Duodenal mucosa (tissue), 2 donors: ENCODE results near the gene SLC2A3.
A peak's percentile ranks its signal among the peaks of the same experiment; 100 is the strongest.
"Not testable (repeated sequence)": the region's sequence is repeated elsewhere in the genome, so short reads cannot be mapped to it uniquely, and the experiment has no call there.

Source experiments
- H3K27ac ChIP-seq: one replicate; pipeline ENCODE4 v1.7.0; 2013; ENCODE audit warnings: low read depth, low read length
- H3K27me3 ChIP-seq, 2 donors: one replicate each; pipeline ENCODE4 v1.7.0; 2013; ENCODE audit warnings: low read length in 2 of 2, control low read depth in 1 of 2; ENCODE audit not compliant: insufficient read depth in 2 of 2, control insufficient read depth in 1 of 2
- H3K36me3 ChIP-seq, 2 donors: one replicate each; pipeline ENCODE4 v1.7.0; 2013; ENCODE audit warnings: low read length in 2 of 2, control low read depth in 1 of 2; ENCODE audit not compliant: insufficient read depth in 2 of 2, control insufficient read depth in 1 of 2
- H3K4me1 ChIP-seq, 2 donors: one replicate each; pipeline ENCODE4 v1.7.0; 2013; ENCODE audit warnings: low read length in 2 of 2, control low read depth in 1 of 2; ENCODE audit not compliant: insufficient read depth in 2 of 2, control insufficient read depth in 1 of 2
- H3K4me3 ChIP-seq, 2 donors: one replicate each; pipeline ENCODE4 v1.7.0; 2013; ENCODE audit warnings: low read length in 2 of 2, low read depth in 1 of 2
- H3K9ac ChIP-seq, 2 donors: one replicate each; pipeline ENCODE4 v1.7.0; 2013; ENCODE audit warnings: low read length in 2 of 2, low read depth in 1 of 2
- H3K9me3 ChIP-seq, 2 donors: one replicate each; pipeline ENCODE4 v1.7.0; 2013; ENCODE audit warnings: low read length in 2 of 2, control low read depth in 1 of 2; ENCODE audit not compliant: control insufficient read depth in 1 of 2

SLC2A3 gene

DNA sequence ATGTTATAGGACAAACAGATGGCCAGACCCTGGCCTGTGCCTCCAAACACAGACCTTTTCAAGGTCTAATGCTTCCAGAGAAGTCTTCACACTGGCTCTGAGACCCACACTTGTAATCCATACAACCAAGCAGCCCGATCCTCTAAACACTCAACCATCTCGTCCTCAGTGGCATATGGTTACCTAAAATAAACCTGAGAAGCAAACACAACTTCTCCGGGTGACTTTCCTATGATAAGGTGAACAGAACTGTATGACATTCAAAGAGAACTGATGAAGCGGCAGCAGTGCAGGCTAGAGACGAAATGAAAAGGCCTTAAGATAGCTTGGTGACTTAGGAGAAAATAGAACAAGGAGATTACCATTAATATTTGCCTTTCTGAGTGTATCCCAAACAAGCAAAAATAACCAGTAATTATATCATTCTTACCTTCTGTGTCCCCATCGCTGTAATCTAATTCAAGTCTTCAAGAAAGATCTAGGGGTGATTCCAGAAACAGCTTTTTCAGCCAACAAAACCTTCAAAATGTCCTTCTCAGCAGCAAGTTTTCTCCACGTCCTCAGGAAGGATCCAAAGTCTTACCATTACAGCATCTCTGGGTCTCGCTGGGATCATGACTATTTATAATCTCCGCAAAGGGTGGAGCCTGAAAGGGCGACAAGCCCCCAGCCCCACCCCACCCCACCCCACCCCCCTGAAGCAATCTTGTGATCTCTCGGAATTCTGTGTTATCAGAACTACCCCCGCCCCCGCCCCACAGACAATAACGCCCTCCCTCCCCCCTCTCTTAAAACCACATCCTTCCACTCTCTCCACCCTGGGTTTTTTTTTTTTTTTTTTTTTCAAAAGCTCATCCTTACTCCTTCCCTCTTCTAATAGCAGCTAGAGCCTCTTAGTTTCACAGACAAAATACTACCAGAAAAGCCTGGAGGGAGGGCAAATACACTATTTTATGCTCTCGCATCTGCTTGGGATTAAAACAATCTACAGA lies at the start of gene SLC2A3:
TSS of gene SLC2A3 (minus strand) at position 598 of the 992 bp plus-strand sequence. CDS start at position 445, 153 bp downstream.
- H3K9ac ChIP-seq, result peak within 1 kb of the TSS; percentile 69 to 92
- peaks cover 0 to 8% of the 10 kb centered on the region in 2 donors for H3K4me1 ChIP-seq
- H3K27me3 ChIP-seq, result no peaks in the 10 kb centered on the region
- peak within 1 kb of the TSS; percentile 70 for H3K27ac ChIP-seq
- peaks cover 0 to 4% of the 10 kb centered on the region in 2 donors for H3K36me3 ChIP-seq
- no peaks in the 10 kb centered on the region for H3K9me3 ChIP-seq
- peak within 1 kb of the TSS; percentile 76 to 78 for H3K4me3 ChIP-seq

DNA sequence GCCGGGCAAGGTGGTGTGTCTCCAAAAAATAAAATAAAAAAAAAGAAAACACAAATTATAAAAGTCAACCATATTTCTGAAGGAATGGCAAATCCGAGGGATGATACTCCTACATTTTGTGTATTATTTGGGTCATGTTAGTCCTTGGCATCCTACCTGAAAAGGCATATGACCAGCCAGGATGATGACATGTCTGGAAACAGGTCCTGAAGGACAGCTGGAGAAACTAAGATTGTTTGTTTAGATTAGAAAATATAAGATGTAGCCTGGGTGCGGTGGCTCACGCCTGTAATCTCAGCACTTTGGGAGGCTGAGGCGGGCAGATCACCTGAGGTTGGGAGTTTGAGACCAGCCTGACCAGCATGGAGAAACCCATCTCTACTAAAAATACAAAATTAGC lies 48.9 kb upstream of the SLC2A3 start:
- no peaks in the 10 kb centered on the region for H3K36me3 ChIP-seq
- no peaks in the 10 kb centered on the region for H3K9me3 ChIP-seq
- H3K4me1 ChIP-seq, result no peaks in the 10 kb centered on the region
- no peak overlapping the region for H3K9ac ChIP-seq
- no peak overlapping the region for H3K27ac ChIP-seq
- no peaks in the 10 kb centered on the region for H3K27me3 ChIP-seq
- no peak overlapping the region for H3K4me3 ChIP-seq

DNA sequence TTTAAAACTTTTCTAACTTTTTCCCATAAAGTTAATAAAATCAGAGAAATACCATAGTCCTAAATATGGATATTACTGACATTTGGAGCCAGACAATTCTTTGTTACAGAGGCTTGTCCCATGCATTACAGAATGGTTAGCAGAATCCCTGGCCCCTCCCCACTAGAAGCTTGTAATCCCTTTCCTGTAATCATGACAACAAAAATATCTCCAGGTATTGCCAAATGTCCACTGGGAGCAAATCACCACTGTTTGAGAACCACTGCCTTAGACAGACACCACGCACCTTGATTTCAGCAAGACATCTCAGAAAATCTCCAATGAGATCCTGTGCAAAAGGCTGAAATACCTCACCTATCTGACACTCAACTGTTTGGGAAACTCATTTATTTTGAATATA lies 47.5 kb upstream of the SLC2A3 start:
- H3K36me3 ChIP-seq, H3K9ac ChIP-seq, H3K27me3 ChIP-seq, H3K9me3 ChIP-seq, H3K4me3 ChIP-seq, H3K27ac ChIP-seq, H3K4me1 ChIP-seq: not testable (repeated sequence)

- H3K4me3 ChIP-seq, H3K9me3 ChIP-seq, H3K27me3 ChIP-seq, H3K27ac ChIP-seq, H3K36me3 ChIP-seq, H3K9ac ChIP-seq, H3K4me1 ChIP-seq: not testable (repeated sequence)
Measured at GRCh38 chr12:7983019-7983418, 47.0 kb upstream of the SLC2A3 start.

DNA sequence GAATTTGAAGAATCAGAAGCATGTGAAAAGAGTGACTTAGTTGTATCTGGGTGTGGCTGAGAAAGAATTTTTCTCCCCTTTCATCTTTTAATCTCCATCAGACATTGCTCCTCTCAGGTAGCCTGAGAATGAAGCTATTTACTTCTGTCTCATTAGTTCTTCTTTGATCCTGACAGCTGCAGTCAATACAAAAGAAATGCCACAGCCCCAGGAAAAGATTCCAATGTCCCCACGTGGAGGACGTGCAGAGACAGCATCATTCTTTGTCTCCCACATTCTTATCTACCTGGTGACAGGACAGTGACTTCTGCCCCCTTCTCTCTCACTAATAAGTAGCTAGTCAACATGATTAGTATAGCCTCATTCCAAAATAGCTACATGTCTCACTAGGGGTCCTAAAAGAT lies 46.3 kb upstream of the SLC2A3 start:
- not testable (repeated sequence) for H3K9ac ChIP-seq, H3K27me3 ChIP-seq, H3K36me3 ChIP-seq, H3K4me1 ChIP-seq, H3K4me3 ChIP-seq, H3K9me3 ChIP-seq, H3K27ac ChIP-seq

DNA sequence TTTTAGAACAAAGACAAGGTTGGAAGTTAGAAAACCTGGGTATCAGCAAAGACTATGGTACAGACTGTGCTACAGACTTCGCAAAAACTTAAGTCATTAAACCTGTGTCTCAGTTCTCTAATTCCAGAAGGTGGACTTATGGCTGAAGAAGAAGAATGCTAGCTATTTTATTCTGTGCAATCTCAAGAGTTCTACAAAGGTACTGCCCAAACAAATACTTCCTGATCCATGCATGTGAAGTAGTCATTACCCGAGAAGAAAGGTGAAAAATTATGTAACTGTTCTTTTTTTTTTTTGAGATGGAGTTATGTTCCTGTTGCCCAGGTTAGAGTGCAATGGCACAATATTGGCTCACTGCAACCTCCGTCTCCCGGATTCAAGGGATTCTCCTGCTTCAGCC lies 45.5 kb upstream of the SLC2A3 start:
- H3K36me3 ChIP-seq, result no peaks in the 10 kb centered on the region
- no peaks in the 10 kb centered on the region for H3K27me3 ChIP-seq
- H3K4me1 ChIP-seq, result no peaks in the 10 kb centered on the region
- H3K4me3 ChIP-seq, result no peak overlapping the region
- H3K9me3 ChIP-seq, result no peaks in the 10 kb centered on the region
- H3K27ac ChIP-seq, result no peak overlapping the region
- H3K9ac ChIP-seq, result no peak overlapping the region

DNA sequence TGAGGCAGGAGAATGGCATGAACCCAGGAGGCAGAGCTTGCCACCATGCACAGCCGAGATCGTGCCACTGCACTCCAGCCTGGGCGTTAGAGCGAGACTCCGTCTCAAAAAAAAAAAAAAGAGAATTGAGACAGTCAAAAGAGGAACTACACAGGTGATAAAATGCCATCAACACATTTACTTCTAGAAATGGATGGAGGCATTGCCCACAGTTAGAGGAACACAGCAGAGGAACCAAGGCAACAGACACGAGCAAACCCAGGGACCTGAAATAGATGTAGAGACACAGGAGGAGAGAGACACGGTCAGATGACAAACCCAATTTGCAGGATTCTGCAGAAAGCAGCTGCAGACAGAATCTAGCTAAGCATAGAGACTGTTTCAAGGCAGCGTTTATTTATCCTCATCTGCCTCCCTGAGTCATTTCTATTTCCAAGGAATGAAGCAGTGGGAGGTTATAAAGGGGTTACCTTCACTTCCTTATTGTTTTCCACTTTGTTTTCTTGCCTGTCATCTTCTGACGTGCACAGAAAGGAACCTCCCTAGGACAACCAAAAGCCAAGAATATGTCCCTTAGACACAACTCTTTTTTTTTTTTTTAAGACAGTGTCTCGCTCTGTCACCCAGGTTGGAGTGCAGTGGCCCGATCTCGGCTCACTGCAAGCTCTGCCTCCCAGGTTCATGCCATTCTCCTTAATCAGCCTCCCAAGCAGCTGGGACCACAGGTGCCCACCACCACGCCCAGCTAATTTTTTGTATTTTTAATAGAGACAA lies 41.6 kb upstream of the SLC2A3 start:
- H3K27ac ChIP-seq, H3K9me3 ChIP-seq, H3K27me3 ChIP-seq, H3K4me1 ChIP-seq, H3K9ac ChIP-seq, H3K36me3 ChIP-seq, H3K4me3 ChIP-seq: not testable (repeated sequence)

GRCh38 chr12:7973457-7973825 lies 37.5 kb upstream of the SLC2A3 start:
- Histone ChIP-seq H3K9ac (no peak overlapping the region), H3K27me3 (peaks cover 8 to 13% of the 10 kb centered on the region in 2 donors), H3K36me3 (no peaks in the 10 kb centered on the region), H3K9me3 (no peaks in the 10 kb centered on the region), H3K27ac (no peak overlapping the region), H3K4me3 (no peak overlapping the region), H3K4me1 (peaks cover 5 to 7% of the 10 kb centered on the region in 2 donors)

DNA sequence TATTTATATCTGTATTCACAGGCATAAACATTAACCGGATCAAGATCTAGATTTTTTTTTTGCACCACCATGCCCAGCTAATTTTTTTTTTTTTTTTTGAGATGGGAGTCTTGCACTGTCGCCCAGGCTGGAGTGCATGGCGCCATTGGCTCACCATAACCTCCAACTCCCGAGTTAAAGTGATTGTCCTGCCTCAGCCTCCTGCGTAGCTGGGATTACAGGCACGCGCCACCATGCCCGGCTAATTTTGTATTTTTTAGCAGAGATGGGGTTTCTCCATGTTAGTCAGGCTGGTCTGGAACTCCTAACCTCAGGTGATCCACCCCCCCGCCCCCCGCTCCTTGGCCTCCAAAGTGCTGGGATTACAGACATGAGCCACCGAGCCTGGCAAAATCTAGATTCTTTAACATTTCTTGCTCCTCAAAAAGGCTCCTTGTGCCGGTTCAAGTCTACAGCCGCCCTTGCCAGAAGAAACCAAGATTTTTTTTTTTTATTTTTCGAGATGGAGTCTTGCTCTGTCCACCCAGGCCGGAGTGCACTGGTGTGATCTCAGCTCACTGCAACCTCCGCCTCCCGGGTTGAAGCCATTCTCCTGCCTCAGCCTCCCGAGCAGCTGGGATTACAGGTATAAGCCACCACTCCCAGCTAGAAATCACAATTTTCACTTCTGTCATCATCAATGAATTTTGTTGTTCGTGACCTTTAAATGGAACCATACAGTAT lies 36.9 kb upstream of the SLC2A3 start:
- no peaks in the 10 kb centered on the region for H3K36me3 ChIP-seq
- no peak overlapping the region for H3K4me3 ChIP-seq
- peaks cover 8 to 13% of the 10 kb centered on the region in 2 donors for H3K27me3 ChIP-seq
- H3K4me1 ChIP-seq, result peaks cover 5 to 7% of the 10 kb centered on the region in 2 donors
- H3K9ac ChIP-seq, result no peak overlapping the region
- H3K27ac ChIP-seq, result no peak overlapping the region
- no peaks in the 10 kb centered on the region for H3K9me3 ChIP-seq

DNA sequence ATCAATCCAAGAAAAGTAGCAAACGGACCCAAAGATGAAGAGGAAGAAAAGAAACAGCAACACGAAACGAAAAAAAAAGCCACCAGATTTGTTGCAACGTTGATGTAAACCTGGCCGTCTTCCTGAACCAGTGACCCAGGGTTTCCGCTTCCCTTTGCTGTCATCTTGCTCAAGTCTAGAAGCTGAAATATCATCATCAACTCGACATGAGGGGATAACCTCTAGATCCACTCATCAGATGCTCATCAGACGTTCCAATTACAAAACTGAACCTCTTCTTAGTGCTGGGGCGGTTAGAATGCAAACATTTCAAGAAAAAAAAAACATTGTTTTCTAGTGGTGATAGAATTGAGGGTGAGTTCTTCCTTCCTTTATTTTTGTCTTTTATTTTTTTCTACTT lies 36.3 kb upstream of the SLC2A3 start:
- not testable (repeated sequence) for H3K4me3 ChIP-seq, H3K9me3 ChIP-seq, H3K36me3 ChIP-seq, H3K9ac ChIP-seq, H3K27ac ChIP-seq, H3K4me1 ChIP-seq
- H3K27me3 ChIP-seq, result peaks cover 8 to 13% of the 10 kb centered on the region in 2 donors
